AG04450 (cell line): ENCODE data around the gene AMPH. TPM values are rescaled to one million over a fixed set of nuclear protein-coding genes. Genes with fewer than 3 reads are reported as not detected.

Experiments used
- CTCF ChIA-PET: fragments of 300-600, 350-600 bp; formaldehyde crosslinking; extraction: SDS; loops from one replicate; lab custom pipeline; 2022; ENCODE audit warnings: antibody characterized with exemption, inconsistent platforms; lab: Charles Lee
- POLR2A ChIA-PET: fragments of 350-600 bp; formaldehyde crosslinking; extraction: SDS; loops from one replicate; lab custom pipeline; 2021; ENCODE audit warnings: antibody characterized with exemption, inconsistent platforms; lab: Yijun Ruan, JAX
- DNase-seq: peaks from one replicate; pipeline ENCODE4 v3.0.0-alpha.2; 2011; ENCODE audit warnings: low read depth, low spot score
- H3K27ac ChIP-seq: one replicate; pipeline ENCODE4 v1.5.1; 2012; ENCODE audit warnings: low read depth, low read length, control low read depth
- H3K27me3 ChIP-seq: one replicate; pipeline ENCODE4 v1.6.0; 2012; ENCODE audit warnings: low read length; ENCODE audit not compliant: control insufficient read depth, insufficient read depth
- H3K4me3 ChIP-seq: 2 replicates; pipeline ENCODE4 v1.5.1; 2011; ENCODE audit warnings: mild to moderate bottlenecking, low read depth, low read length, control low read depth
- H3K9me3 ChIP-seq: 2 replicates; pipeline ENCODE4 v1.5.1; 2012; ENCODE audit warnings: low read length; ENCODE audit not compliant: control insufficient read depth, insufficient read depth
- CTCF ChIP-seq: IDR thresholded peaks from 2 replicates; pipeline ENCODE4 v1.5.1; 2011; ENCODE audit warnings: low read depth, low read length, control low read depth, inconsistent platforms
- polyA plus RNA-seq: library from polyadenylated mRNA; depleted of rRNA; stranded (reverse); fragments of >200 nt; gene quantifications from 2 replicates; pipeline ENCODE4 v1.2.3, GENCODE V29; 2011

Gene AMPH
- polyA plus RNA-seq, 1 experiment, result 19.5 TPM

DNA sequence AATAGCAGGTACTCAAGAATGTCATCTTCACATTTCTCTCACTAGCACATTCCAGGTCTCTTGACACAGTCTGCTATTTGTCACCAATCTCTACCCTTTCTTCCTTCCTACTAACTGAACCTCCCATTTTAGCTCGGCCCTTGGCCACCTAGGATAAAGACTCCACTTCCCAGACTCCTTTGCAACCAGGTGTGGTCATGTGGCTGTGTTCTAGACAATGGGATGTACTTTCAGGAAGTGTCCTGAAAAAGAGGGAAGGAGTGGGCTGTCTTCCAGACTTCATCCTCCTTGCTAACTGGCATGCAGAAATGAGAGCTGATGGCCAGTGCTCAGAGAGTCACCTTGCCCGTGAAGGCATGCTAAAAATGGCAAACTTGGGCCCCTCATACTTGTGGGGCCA, 139.2 kb downstream of the AMPH start:
- no peak for TF ChIP-seq CTCF
- ChIA-PET CTCF (no interaction called here), POLR2A (no interaction called here)
- no peak overlapping the region for H3K27ac ChIP-seq
- no peaks in the 10 kb centered on the region for H3K27me3 ChIP-seq
- no peaks in the 10 kb centered on the region for H3K9me3 ChIP-seq
- no peak for DNase-seq
- no peak overlapping the region for H3K4me3 ChIP-seq

GRCh38 chr7:38482521-38482920, 148.7 kb downstream of the AMPH start:
- TF ChIP-seq CTCF, result no peak
- ChIA-PET CTCF (no interaction called here), POLR2A (no interaction called here)
- no peak overlapping the region for H3K4me3 ChIP-seq
- H3K27me3 ChIP-seq, result no peaks in the 10 kb centered on the region
- H3K9me3 ChIP-seq, result no peaks in the 10 kb centered on the region
- no peak for DNase-seq
- no peak overlapping the region for H3K27ac ChIP-seq

- no peak for DNase-seq
- CTCF ChIA-PET, result interaction anchor here (0.6 kb wide), 1 partner anchor 29 kb away, joined by 4 read pairs; no protein-coding TSS in a partner anchor
- no peak for TF ChIP-seq CTCF
These were observed 149.8 kb downstream of the AMPH start for GRCh38 chr7:38481401-38481800.

DNA sequence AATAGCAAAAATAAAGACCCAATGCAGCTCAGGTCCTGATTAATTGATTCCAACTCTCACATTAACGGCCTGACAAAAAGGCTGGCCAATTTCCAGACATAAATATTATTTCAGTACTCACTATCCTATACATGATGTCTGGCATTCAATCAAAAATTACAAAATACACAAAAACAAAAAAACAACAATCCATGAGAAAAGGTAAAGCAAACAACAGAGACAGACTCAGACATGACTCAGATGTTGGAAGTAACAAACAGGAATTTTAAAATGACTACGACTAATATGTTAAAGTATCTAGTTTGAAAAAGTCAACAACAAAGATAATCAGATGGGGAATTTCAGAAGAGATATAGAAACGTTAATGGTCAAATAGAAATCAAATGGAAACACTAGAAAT, 152.8 kb downstream of the AMPH start:
- Histone ChIP-seq H3K4me3 (no peak overlapping the region), H3K27me3 (no peaks in the 10 kb centered on the region), H3K9me3 (no peaks in the 10 kb centered on the region), H3K27ac (no peak overlapping the region)
- DNase-seq, result no peak
- TF ChIP-seq CTCF, result no peak
- ChIA-PET CTCF (no interaction called here), POLR2A (no interaction called here)

More at GRCh38 chr7:38481401-38481800, 149.8 kb downstream of the AMPH start:
- POLR2A ChIA-PET, result no interaction called here
- Histone ChIP-seq H3K4me3 (no peak overlapping the region), H3K9me3 (no peaks in the 10 kb centered on the region), H3K27ac (no peak overlapping the region), H3K27me3 (no peaks in the 10 kb centered on the region)

- no peak for TF ChIP-seq CTCF
- DNase-seq, result no peak
- Histone ChIP-seq H3K27ac (no peak overlapping the region), H3K27me3 (no peaks in the 10 kb centered on the region), H3K9me3 (no peaks in the 10 kb centered on the region), H3K4me3 (no peak overlapping the region)
- ChIA-PET CTCF (no interaction called here), POLR2A (no interaction called here)
These were observed 153.8 kb downstream of the AMPH start for GRCh38 chr7:38477333-38477732.
